ENCODE data around the gene KIR3DL3.
"Not testable (repeated sequence)": the region's sequence is repeated elsewhere in the genome, so short reads cannot be mapped to it uniquely, and the experiment has no call there.

KIR3DL3 gene

GRCh38 chr19:54729416-54730188 is 5.4 kb downstream of the KIR3DL3 start:
- in situ Hi-C loops (cut with HindIII; ENCODE audit: low sequenced_read_pairs) = no loop called here

- in situ Hi-C loops (cut with HindIII; ENCODE audit: low sequenced_read_pairs) = no loop called here
Measured at GRCh38 chr19:54731191-54731590, 6.9 kb downstream of the KIR3DL3 start.

DNA sequence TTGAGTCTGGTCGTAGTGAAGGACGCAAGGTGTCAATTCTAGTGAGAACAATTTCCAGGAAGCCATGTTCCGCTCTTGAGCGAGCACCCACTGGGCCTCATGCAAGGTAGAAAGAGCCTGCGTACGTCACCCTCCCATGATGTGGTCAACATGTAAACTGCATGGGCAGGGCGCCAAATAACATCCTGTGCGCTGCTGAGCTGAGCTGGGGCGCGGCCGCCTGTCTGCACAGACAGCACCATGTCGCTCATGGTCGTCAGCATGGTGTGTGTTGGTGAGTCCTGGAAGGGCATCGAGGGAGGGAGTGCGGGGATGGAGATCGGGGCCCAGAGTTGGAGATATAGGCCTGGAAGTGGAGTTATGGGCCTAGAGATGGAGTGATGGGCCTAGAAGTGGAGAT is 14.1 kb downstream of the KIR3DL3 start, which contains the start of gene KIR2DL3:
Gene KIR2DL3, plus strand, starts transcription at position 208 of the 400 bp plus-strand sequence. Its CDS starts 33 bp downstream, at position 241.
- in situ Hi-C loops (cut with HindIII; ENCODE audit: low sequenced_read_pairs) = not testable (repeated sequence)

DNA sequence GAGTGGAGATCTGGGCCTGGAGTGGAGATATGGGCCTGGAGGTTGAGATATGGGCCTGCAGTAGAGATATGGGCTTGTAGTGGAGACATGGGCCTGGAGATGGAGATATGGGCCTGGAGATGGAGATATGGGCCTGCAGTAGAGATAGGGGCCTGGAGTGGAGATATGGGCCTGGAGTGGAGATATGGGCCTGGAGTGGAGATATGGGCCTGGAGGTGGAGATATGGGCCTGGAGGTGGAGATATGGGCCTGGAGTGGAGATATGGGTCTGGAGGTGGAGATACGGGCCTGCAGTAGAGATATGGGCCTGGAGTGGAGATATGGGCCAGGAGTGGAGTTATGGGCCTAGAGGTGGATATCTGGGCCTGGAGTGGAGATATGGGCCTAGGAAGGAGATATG is 14.5 kb downstream of the KIR3DL3 start:
- in situ Hi-C loops (cut with HindIII; ENCODE audit: low sequenced_read_pairs) = no loop called here

DNA sequence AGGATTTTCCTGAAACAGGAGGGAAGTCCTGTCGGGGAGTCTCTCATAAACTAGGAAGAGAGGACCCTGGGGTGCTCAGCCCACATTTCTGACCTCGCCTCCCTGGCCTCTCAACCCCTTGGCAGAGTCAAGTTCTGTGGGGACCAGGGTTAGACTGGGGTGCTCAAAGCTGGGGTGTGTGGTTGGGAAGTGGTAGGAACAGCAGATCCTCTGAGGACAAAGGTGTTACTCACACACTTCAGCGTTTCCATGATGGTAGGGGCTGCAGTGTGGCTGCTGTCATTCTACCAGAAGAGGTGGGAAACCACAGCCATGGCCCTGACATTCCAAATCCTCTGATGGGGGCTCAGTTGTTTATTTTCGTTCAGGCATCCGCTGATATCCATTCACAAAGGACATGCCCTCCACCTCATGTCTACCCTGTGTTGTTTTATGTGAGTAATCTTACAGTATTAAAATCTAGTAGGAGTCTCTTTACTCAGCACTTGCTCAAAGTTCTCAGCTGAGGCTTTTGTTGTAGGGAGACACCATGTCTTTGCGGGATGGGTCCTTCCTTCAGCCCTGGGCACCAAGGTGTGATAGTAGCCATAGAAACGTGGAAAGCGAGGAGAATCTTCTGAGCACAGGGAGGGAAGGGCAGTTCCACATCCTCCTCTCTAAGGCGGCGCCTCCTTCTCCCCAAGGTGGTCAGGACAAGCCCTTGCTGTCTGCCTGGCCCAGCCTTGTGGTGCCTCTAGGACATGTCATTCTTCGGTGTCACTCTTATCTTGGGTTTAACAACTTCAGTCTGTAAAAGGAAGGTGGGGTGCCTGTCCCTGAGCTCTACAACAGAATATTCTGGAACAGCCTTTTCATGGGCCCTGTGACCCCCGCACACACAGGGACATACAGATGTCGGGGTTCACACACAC is 15.6 kb downstream of the KIR3DL3 start:
- in situ Hi-C loops (cut with HindIII; ENCODE audit: low sequenced_read_pairs) = no loop called here

DNA sequence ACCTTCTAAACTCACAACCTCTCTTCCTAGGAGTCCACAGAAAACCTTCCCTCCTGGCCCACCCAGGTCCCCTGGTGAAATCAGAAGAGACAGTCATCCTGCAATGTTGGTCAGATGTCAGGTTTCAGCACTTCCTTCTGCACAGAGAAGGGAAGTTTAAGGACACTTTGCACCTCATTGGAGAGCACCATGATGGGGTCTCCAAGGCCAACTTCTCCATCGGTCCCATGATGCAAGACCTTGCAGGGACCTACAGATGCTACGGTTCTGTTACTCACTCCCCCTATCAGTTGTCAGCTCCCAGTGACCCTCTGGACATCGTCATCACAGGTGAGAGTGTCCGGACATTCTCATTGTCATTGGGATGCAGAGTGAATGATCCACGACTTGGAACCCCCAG is 17.7 kb downstream of the KIR3DL3 start:
- in situ Hi-C loops (cut with HindIII; ENCODE audit: low sequenced_read_pairs) = not testable (repeated sequence)

DNA sequence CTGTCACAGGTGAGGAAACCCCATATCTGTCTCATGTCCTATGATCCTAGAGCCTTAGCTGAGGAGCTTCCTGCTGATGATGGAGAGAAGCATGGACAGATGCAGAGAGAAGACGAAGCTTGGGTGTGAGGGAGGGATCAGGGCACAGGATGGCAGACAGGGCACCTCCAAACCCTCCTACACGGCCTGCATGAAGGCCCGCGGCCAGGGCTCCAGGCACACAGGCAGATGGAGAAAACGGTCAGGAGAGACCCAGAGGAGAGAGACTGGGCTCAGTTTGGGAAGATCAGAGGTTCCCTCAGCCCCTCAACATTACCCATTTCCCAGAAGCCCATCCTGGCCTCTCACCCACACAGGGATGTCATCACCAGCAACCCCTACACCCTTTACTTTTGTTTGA is 19.8 kb downstream of the KIR3DL3 start:
- in situ Hi-C loops (cut with HindIII; ENCODE audit: low sequenced_read_pairs) = not testable (repeated sequence)

- in situ Hi-C loops (cut with HindIII; ENCODE audit: low sequenced_read_pairs) = not testable (repeated sequence)
Measured at GRCh38 chr19:54747614-54748322, 23.5 kb downstream of the KIR3DL3 start.

DNA sequence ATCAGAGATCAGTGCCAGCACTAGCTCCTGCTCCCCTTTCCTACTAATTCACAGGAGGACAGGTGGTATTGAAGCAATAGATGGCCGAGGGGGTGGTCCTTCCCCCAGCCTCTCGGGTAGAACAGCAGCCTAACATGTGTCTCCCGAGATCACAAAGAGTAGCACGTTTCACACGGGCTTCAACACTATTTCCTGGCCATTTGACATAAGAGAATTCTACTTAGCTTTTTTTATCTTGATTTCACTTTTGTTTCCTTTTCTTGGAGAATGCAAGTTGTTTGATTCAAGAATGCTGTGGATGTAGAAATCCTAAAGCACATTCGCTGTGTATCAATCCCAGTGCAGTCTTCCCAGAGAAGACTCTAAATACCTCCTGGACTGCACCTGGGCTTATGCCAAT is 26.0 kb downstream of the KIR3DL3 start:
- in situ Hi-C loops (cut with HindIII; ENCODE audit: low sequenced_read_pairs) = not testable (repeated sequence)

DNA sequence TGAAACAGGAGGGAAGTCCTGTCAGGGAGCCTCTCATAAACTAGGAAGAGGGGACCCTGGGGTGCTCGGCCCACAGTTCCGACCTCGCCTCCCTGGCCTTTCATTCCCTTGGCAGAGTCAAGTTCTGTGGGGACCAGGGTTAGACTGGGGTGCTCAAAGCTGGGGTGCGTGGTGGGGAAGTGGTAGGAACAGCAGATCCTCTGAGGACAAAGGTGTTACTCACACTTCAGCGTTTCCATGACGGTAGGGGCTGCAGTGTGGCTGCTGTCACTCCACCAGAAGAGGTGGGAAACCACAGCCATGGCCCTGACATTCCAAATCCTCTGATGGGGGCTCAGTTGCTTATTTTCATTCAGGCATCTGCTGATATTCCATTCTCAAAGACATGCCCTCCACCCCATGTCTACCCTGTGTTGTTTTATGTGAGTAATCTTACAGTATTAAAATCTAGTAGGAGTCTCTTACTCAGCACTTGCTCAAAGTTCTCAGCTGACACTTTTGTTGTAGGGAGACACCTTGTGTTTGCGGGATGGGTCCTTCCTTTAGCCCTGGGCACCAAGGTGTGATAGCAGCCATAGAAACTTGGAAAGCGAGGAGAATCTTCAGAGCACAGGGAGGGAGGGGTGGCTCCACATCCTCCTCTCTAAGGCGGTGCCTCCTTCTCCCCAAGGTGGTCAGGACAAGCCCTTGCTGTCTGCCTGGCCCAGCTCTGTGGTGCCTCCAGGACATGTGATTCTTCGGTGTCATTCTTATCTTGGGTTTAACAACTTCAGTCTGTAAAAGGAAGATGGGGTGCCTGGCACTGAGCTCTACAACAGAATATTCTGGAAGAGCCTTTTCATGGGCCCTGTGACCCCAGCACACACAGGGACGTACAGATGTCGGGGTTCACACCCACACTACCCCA is 32.2 kb downstream of the KIR3DL3 start:
- in situ Hi-C loops (cut with HindIII; ENCODE audit: low sequenced_read_pairs) = not testable (repeated sequence)

DNA sequence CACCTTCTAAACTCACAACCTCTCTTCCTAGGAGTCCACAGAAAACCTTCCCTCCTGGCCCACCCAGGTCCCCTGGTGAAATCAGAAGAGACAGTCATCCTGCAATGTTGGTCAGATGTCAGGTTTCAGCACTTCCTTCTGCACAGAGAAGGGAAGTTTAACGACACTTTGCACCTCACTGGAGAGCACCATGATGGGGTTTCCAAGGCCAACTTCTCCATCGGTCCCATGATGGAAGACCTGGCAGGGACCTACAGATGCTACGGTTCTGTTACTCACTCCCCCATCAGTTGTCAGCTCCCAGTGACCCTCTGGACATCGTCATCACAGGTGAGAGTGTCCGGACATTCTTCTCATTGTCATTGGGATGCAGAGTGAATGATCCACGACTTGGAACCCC is 34.3 kb downstream of the KIR3DL3 start:
- in situ Hi-C loops (cut with HindIII; ENCODE audit: low sequenced_read_pairs) = not testable (repeated sequence)

DNA sequence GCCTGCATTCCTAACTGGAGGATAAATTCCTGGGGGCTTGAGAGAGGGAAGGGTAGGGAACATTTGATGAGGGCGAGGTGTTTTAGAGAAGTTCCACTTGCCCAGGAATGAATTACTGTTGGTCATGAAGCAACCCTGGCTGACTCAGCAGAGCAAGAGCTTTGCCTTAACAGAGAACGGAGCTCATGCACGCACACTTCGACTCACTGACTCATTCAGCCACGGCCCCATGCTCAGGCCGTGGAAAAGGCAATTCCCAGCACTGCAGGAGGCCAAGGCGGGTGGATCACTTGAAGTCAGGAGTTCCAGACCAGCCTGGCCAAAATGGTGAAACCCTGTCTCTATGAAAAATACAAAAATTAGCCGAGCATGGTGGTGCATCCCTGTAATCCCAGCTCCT is 40.0 kb downstream of the KIR3DL3 start:
- in situ Hi-C loops (cut with HindIII; ENCODE audit: low sequenced_read_pairs) = not testable (repeated sequence)

GRCh38 chr19:54766464-54766863 is 42.2 kb downstream of the KIR3DL3 start:
- in situ Hi-C loops (cut with HindIII; ENCODE audit: low sequenced_read_pairs) = not testable (repeated sequence)

DNA sequence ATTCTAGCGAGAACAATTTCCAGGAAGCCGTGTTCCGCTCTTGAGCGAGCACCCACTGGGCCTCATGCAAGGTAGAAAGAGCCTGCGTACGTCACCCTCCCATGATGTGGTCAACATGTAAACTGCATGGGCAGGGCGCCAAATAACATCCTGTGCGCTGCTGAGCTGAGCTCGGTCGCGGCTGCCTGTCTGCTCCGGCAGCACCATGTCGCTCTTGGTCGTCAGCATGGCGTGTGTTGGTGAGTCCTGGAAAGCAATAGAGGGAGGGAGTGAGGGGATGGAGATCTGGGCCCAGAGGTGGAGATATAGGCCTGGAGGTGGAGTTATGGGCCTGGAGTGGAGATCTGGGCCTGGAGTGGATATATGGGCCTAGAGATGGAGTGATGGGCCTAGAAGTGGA is 45.4 kb downstream of the KIR3DL3 start, which contains the start of gene KIR2DL1:
Gene KIR2DL1, plus strand, starts transcription at position 148 of the 400 bp plus-strand sequence. Its CDS starts 58 bp downstream, at position 206.
- in situ Hi-C loops (cut with HindIII; ENCODE audit: low sequenced_read_pairs) = not testable (repeated sequence)

DNA sequence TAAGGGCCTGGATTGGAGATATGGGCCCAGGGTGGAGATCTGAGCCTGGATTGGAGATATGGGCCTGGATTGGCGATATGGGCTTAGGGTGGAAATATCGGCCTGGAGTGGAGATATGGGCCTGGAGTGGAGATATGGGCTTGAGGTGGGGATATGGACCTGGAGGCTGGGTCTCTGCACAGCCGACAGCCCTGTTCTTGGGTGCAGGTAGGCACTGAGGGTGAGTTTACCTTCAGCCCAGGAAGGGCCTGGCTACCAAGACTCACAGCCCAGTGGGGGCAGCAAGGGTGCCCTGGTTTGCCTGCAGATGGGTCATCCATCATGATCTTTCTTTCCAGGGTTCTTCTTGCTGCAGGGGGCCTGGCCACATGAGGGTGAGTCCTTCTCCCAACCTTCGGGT is 46.3 kb downstream of the KIR3DL3 start:
- in situ Hi-C loops (cut with HindIII; ENCODE audit: low sequenced_read_pairs) = not testable (repeated sequence)

DNA sequence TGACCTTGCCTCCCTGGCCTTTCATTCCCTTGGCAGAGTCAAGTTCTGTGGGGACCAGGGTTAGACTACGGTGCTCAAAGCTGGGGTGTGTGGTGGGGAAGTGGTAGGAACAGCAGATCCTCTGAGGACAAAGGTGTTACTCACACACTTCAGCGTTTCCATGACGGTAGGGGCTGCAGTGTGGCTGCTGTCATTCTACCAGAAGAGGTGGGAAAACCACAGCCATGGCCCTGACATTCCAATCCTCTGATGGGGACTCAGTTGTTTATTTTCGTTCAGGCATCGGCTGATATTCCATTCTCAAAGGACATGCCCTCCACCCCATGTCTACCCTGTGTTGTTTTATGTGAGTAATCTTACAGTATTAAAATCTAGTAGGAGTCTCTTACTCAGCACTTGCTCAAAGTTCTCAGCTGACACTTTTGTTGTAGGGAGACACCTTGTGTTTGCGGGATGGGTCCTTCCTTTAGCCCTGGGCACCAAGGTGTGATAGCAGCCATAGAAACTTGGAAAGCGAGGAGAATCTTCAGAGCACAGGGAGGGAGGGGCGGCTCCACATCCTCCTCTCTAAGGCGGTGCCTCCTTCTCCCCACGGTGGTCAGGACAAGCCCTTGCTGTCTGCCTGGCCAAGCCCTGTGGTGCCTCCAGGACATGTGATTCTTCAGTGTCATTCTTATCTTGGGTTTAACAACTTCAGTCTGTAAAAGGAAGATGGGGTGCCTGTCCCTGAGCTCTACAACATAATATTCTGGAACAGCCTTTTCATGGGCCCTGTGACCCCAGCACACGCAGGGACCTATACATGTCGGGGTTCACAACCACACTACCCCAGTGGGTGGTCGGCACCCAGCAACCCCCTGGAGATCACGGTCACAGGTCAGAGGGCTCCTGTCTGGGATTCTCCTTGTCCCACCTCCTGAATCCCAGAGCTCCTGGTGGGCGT is 47.0 kb downstream of the KIR3DL3 start:
- in situ Hi-C loops (cut with HindIII; ENCODE audit: low sequenced_read_pairs) = not testable (repeated sequence)

GRCh38 chr19:54772666-54773065 is 48.4 kb downstream of the KIR3DL3 start:
- in situ Hi-C loops (cut with HindIII; ENCODE audit: low sequenced_read_pairs) = not testable (repeated sequence)

DNA sequence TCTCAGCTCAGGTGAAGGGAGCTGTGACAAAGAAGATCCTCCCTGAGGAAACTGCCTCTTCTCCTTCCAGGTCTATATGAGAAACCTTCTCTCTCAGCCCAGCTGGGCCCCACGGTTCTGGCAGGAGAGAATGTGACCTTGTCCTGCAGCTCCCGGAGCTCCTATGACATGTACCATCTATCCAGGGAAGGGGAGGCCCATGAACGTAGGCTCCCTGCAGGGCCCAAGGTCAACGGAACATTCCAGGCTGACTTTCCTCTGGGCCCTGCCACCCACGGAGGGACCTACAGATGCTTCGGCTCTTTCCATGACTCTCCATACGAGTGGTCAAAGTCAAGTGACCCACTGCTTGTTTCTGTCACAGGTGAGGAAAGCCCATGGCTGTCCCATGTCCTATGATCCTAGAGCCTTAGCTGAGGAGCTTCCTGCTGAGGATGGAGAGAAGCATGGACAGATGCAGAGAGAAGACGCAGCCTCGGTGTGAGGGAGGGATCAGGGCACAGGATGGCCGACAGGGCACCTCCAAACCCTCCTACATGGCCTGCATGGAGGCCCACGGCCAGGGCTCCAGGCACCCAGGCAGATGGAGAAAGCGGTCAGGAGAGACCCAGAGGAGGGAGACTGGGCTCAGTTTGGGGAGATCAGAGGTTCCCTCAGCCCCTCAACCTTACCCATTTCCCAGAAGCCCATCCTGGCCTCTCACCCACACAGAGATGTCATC is 51.0 kb downstream of the KIR3DL3 start:
- in situ Hi-C loops (cut with HindIII; ENCODE audit: low sequenced_read_pairs) = not testable (repeated sequence)

All from DLD1 (cell line).